Measurements from ENCODE around the gene ATF7. TPM values are rescaled to one million over a fixed set of nuclear protein-coding genes. Genes with fewer than 3 reads are reported as not detected.

The ATF7 gene
- total and polyA plus RNA-seq, 2 of the 13 experiments (the other 11 are each of a cell fraction or from before 2014, with no cell fraction given) = 9.6 to 16.2 TPM

- Histone ChIP-seq H2AFZ (ENCODE audit: low read length) (no peak overlapping the region), H3K4me3 (replicated peaks in 1 of 3; ENCODE audit: insufficient read depth in 1 of 3, low read depth in 2 of 3, low read length in 3 of 3) (peak overlapping the region; percentile 69 to 78 (median 73)), H4K20me1 (ENCODE audit: insufficient read depth, low read length) (no peaks in the 10 kb centered on the region), H3K4me1 (ENCODE audit: insufficient read depth, low read length) (peaks cover 54% of the 10 kb centered on the region), H3K9me3 (ENCODE audit: low read length) (no peaks in the 10 kb centered on the region), H3K27ac (ENCODE audit: extremely low read length, insufficient read depth, low read length) (peak overlapping the region; percentile 88), H3K9ac (ENCODE audit: insufficient read depth, low read depth, low read length) (peak overlapping the region; percentile 81), H3K4me2 (ENCODE audit: low read depth, low read length) (peak overlapping the region; percentile 90), H3K79me2 (ENCODE audit: insufficient read depth, low read length) (peaks cover 16% of the 10 kb centered on the region), H3K36me3 (replicated peaks in 1 of 2; ENCODE audit: control insufficient read depth in 1 of 2, insufficient read depth in 2 of 2, low read length in 2 of 2) (peaks cover 6 to 14% of the 10 kb centered on the region in 2 experiments; a peak in 4 of 5 replicates), H3K27me3 (ENCODE audit: control insufficient read depth in 1 of 2, insufficient read depth in 2 of 2, low read length in 2 of 2) (no peaks in the 10 kb centered on the region; a peak in 1 of 5 replicates)
- in situ Hi-C loops (cut with HindIII; ENCODE audit: extremely low pct_ligation_motif_present, low pct_unique_long_range_greater_than_20kb) (loop anchor here (5.0 kb wide), 1 partner anchor 173 kb away; no protein-coding TSS in a partner anchor), intact Hi-C loops (cut with micrococcal nuclease; ENCODE audit: unreplicated experiment) (loop anchor here (2.0 kb wide), 2 partner anchors 151 to 179 kb away; partner anchors contain the start of gene AAAS)
- 0% methylated on average over 8 of the region's 17 CpGs for whole genome bisulfite sequencing (ENCODE audit: low lambda C conversion rate)
- ChIA-PET CTCF (ENCODE audit: low intra/inter-chr PET ratio, low total read pairs) (no interaction called here), POLR2A (interaction anchor here (0.7 to 3.4 kb wide), 42 partner anchors 8 to 780 kb away, joined by 3 to 58 read pairs (median 7); partner anchors contain the start of genes AAAS, ATF7, ATP5MC2 and CBX5)
- ATAC-seq (peak; percentile 80), DNase-seq (ENCODE audit: low spot score) (peak; percentile 44), FAIRE-seq (no peak)
- TSS peak; percentile 91 for BruUV-seq (replicated peaks)
- TF ChIP-seq ZNF839 (CRISPR knock-in tag; IDR thresholded peaks at IDR 0.05; ENCODE audit: borderline replicate concordance) (no peak), ZNF430 (CRISPR knock-in tag; IDR thresholded peaks at IDR 0.05) (no peak), ZNF326 (CRISPR knock-in tag; IDR thresholded peaks at IDR 0.05; ENCODE audit: borderline replicate concordance) (no peak), ZSCAN21 (CRISPR knock-in tag; IDR thresholded peaks at IDR 0.05; ENCODE audit: borderline replicate concordance) (no peak), ZFP62 (CRISPR knock-in tag; IDR thresholded peaks at IDR 0.05) (no peak), ZNF280D (CRISPR knock-in tag; IDR thresholded peaks at IDR 0.05) (0 out of 2 replicates have a peak, but pooled peaks have one; percentile 40), MBD4 (IDR thresholded peaks at IDR 0.05; ENCODE audit: borderline replicate concordance, low read length) (no peak), SP2 (CRISPR knock-in tag; IDR thresholded peaks at IDR 0.05) (no peak), ZNF44 (CRISPR knock-in tag; IDR thresholded peaks at IDR 0.05) (no peak), SNAPC5 (CRISPR knock-in tag; IDR thresholded peaks at IDR 0.05; ENCODE audit: borderline replicate concordance) (0 out of 2 replicates have a peak, but pooled peaks have one; percentile 41), HOMEZ (CRISPR knock-in tag; IDR thresholded peaks at IDR 0.05; ENCODE audit: low read depth) (no peak), HOXA9 (CRISPR knock-in tag; IDR thresholded peaks at IDR 0.05; ENCODE audit: borderline replicate concordance) (no peak), ZKSCAN5 (CRISPR knock-in tag; IDR thresholded peaks at IDR 0.05) (no peak), GTF2F1 (IDR thresholded peaks at IDR 0.05; ENCODE audit: low read length) (no peak), ZFP91 (CRISPR knock-in tag; IDR thresholded peaks at IDR 0.05; ENCODE audit: borderline replicate concordance) (no peak), GATAD2A (CRISPR knock-in tag; IDR thresholded peaks at IDR 0.05) (0 out of 2 replicates have a peak, but pooled peaks have one; percentile 18), ZNF607 (CRISPR knock-in tag; IDR thresholded peaks at IDR 0.05; ENCODE audit: borderline replicate concordance) (no peak)
These were observed 125.9 kb downstream of the ATF7 start for GRCh38 chr12:53500142-53500775.

Measured in HepG2 (cell line).